ENCODE results near the gene CBS.

The CBS gene

DNA sequence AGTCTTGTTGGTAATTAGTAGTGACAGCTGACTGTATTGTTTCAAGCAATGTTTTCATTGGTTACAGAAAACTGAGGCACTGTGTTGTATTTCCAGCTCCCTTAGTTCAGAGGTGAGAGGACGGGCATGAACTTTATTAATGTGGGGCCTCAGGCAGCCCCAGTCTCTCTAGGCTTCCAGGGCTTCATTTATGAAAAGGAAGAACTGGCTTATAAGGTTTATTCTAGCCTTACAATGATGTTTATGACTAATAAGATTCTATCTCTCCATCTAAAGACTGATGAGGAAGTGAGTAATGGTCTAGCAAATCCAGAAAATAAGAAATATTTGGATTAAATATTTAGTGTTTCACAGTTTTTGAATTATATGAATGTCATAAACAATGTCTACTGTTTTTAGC, 41.5 kb downstream of the CBS start:
- TF ChIP-seq, protein P1, sequence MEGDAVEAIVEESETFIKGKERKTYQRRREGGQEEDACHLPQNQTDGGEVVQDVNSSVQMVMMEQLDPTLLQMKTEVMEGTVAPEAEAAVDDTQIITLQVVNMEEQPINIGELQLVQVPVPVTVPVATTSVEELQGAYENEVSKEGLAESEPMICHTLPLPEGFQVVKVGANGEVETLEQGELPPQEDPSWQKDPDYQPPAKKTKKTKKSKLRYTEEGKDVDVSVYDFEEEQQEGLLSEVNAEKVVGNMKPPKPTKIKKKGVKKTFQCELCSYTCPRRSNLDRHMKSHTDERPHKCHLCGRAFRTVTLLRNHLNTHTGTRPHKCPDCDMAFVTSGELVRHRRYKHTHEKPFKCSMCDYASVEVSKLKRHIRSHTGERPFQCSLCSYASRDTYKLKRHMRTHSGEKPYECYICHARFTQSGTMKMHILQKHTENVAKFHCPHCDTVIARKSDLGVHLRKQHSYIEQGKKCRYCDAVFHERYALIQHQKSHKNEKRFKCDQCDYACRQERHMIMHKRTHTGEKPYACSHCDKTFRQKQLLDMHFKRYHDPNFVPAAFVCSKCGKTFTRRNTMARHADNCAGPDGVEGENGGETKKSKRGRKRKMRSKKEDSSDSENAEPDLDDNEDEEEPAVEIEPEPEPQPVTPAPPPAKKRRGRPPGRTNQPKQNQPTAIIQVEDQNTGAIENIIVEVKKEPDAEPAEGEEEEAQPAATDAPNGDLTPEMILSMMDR (conservative IDR thresholded peaks at IDR 0.05) = no peak
- TF ChIP-seq ZFX (IDR thresholded peaks at IDR 0.05) = no peak
- H3K27ac ChIP-seq = no peak overlapping the region

DNA sequence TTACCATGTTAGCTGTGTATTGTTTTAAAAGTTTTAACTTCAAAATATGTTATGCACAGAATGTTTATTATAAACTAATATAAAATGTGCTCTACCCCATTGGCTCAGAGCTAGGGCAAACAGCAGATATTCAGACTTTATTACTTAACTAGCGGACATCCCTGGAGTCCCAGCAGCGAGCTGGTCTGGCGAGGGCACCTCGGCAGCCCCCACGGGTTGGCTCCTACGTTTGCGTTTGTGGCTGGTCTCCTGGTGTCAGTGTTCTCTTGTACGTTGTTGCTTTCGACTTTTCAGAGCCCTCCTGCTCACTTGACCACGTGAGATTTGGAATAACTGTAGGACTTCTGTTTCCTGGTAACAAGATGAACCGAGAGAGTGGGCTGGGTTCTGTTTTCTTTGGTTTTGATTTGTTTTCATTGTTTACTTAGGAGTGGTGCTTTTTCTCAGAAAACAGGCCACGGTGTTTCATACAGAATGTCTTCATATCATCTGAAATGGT, 44.5 kb downstream of the CBS start:
- TF ChIP-seq, protein P1 (conservative IDR thresholded peaks at IDR 0.05) = no peak
- TF ChIP-seq ZFX (IDR thresholded peaks at IDR 0.05) = no peak

DNA sequence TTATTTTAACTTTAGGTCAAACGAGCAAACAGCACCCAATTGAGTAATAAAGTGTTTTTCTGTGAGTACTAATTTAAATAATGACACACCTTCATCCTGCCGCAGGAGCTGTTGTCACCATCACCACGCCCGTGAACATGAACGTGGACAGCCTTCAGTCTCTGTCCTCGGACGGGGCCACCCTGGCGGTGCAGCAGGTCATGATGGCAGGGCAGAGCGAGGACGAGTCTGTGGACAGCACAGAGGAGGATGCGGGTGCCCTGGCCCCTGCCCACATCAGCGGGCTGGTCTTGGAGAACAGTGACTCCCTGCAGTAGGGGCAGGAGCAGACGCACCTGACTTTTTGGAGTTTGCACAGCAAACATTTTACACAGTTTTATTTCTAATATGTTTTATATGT, 45.9 kb downstream of the CBS start:
- TF ChIP-seq ZFX (IDR thresholded peaks at IDR 0.05) = no peak
- TF ChIP-seq, protein P1 (conservative IDR thresholded peaks at IDR 0.05) = no peak
- no peak overlapping the region for H3K27ac ChIP-seq

More for the DNA sequence above, 44.5 kb downstream of the CBS start:
- no peak overlapping the region for H3K27ac ChIP-seq

DNA sequence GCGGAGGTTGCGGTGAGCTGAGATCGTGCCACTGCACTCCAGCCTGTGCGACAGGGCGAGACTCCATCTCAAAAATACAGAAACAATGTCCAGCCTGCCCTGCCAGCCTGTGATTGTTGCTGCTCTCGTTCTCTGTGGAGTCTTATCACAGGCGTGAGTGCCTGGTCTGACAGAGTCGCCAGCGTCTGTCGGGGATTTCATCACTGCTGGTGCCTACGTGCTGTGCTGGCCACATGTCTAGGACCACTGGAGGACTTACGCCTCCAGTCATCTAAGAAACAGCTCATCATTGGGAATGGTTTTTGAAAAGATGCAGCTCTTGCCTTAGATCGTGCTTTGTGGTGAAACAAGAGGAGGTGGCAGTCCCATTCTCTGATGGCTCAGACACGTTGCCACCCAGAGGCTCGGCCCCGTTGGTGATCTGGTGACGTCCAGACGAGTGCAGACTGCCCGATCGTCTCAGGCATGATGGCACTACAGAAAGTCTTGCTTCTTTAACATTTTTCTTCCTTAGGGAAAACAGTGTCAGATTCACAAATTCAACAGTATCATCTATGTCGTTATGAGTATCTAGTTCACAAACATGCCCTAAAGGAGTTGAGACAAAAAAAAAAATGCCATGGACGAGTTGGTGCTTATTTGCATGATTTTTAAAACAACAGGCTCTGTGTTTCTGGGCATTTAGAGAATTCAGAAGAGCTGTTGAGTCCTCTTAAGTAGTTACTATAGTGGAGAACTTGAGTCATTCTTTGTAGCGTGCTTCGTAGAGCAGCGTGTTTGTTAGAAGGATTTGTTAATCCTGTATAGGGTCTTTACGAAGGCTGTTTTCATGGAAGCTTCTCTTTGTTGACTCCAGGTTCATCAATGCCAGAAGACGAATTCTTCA, 47.5 kb downstream of the CBS start:
- TF ChIP-seq, protein P1 (conservative IDR thresholded peaks at IDR 0.05) = no peak
- TF ChIP-seq ZFX (IDR thresholded peaks at IDR 0.05) = no peak
- H3K27ac ChIP-seq = no peak overlapping the region

DNA sequence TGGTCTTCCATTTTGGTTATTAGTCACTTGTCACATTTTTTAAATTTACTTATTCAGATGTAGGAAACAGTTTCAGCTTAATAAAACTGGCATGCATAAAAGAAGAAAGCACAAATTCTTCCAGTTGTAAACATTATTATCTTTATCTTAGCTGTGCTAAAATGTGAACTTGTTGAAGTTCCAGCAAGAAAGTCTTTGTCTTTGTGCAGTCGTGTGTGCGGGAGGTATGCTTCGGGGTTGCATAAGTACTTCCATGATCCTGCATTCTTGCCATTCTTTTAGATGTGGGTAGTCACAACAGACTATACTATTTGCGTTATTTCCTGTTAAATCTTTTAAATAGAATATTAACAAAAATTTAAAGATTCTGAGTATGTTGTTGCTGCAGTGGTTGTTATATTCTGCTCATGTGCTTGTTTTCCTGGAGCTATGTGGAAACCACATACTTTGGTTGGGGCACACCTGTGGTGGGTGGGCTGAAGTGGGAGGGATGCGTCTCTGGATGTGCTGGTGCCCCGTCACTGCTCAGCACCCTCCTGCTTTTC, 49.9 kb downstream of the CBS start:
- TF ChIP-seq, protein P1 (conservative IDR thresholded peaks at IDR 0.05) = no peak
- TF ChIP-seq ZFX (IDR thresholded peaks at IDR 0.05) = no peak
- no peak overlapping the region for H3K27ac ChIP-seq

DNA sequence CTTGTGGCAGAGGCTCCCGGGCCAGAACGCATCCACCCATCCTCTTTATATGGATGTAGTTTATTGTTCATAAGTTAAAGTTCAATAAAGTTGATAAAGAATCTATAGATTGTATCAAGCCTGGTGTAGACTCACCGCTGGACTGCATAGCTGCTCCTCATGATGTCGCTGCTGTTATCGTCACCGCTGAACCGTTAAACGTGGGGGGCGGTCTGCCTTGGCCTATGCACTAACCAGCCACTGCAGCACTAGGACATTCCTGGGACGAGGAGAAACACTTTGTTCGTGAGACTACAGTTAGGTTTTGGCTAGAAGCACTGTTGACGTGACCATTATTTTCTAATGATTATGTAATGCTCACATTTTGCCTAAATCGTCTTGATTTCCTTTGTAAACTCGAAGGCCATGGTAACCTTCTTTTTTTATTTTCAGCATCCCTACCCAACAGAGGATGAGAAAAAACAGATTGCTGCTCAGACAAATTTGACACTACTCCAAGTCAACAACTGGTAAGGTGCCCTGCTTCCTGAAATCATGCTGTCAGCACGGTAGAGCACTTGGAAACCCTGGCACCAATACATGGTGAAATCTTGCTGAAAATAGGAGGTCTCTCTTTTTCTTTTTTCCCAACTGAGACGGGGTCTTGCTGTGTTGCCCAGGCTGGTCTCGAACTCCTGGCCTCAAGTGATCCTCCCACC, 51.0 kb downstream of the CBS start:
- no peak for TF ChIP-seq ZFX (IDR thresholded peaks at IDR 0.05)
- TF ChIP-seq, protein P1 (conservative IDR thresholded peaks at IDR 0.05) = no peak
- no peak overlapping the region for H3K27ac ChIP-seq

DNA sequence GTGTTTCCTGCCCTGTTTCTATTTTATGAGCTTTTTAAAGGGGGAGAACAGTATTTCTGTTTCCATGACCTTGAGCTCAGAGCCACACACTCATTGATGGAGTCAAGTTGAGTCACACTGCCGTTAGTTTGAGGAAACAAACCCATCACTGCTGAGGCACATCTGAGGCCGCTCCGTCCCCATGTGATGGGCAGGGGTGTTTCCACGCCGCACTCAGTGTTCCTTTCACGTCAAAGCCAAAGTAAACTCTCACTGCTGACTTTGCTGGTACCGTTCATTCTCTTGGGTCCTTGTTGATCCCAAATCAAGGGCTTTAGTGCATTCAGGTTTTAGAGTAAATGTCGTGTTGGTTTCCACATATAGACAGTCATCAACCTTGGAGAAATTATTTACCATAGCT, 52.5 kb downstream of the CBS start:
- TF ChIP-seq, protein P1 (conservative IDR thresholded peaks at IDR 0.05) = no peak
- TF ChIP-seq ZFX (IDR thresholded peaks at IDR 0.05) = no peak
- H3K27ac ChIP-seq = no peak overlapping the region

Data from C4-2B (cell line).